WTC11 (cell line): ENCODE data around the gene PABPN1L.

Source experiments
- CTCF ChIP-seq: fragments of 200-600 bp; IDR thresholded peaks from 2 replicates; pipeline ENCODE4 v1.8.0; 2022; ENCODE audit warnings: antibody characterized with exemption
- ESRRA ChIP-seq: sonication (generic); formaldehyde crosslinking; IDR thresholded peaks from 2 replicates; pipeline ENCODE4 v1.8.1; 2022; ENCODE audit warnings: mild to moderate bottlenecking, missing genetic modification reagents, borderline replicate concordance
- GRHL2 ChIP-seq: fragments of 250-450 bp; sonication (Bioruptor Pico); IDR thresholded peaks from 2 replicates; pipeline ENCODE4 v1.8.0; 2022; ENCODE audit warnings: mild to moderate bottlenecking, moderate library complexity; ENCODE audit not compliant: insufficient replicate concordance, severe bottlenecking
- KAT7 ChIP-seq: sonication (generic); formaldehyde crosslinking; IDR thresholded peaks from 2 replicates; pipeline ENCODE4 v1.8.1; 2023; ENCODE audit warnings: missing genetic modification reagents, mild to moderate bottlenecking, borderline replicate concordance
- NR3C1 ChIP-seq: sonication (generic); formaldehyde crosslinking; conservative IDR thresholded peaks from 2 replicates; pipeline ENCODE4 v1.8.1; 2023; ENCODE audit warnings: low read depth, mild to moderate bottlenecking, missing genetic modification reagents
- ZNF532 ChIP-seq: fragments of 250-450 bp; sonication (Bioruptor Pico); IDR thresholded peaks from 2 replicates; pipeline ENCODE4 v1.9.0; 2021; ENCODE audit warnings: mild to moderate bottlenecking, borderline replicate concordance
- TF ChIP-seq, protein P1 (sequence below): sonication (generic); formaldehyde crosslinking; conservative IDR thresholded peaks from 2 replicates; pipeline ENCODE4 v1.8.1; 2023; ENCODE audit warnings: mild to moderate bottlenecking, low read depth, missing genetic modification reagents, moderate library complexity
- TF ChIP-seq, protein P2 (sequence below): sonication (generic); formaldehyde crosslinking; IDR thresholded peaks from 2 replicates; pipeline ENCODE4 v1.8.1; 2022; ENCODE audit warnings: low read depth, mild to moderate bottlenecking, moderate library complexity, missing genetic modification reagents, borderline replicate concordance

DNA sequence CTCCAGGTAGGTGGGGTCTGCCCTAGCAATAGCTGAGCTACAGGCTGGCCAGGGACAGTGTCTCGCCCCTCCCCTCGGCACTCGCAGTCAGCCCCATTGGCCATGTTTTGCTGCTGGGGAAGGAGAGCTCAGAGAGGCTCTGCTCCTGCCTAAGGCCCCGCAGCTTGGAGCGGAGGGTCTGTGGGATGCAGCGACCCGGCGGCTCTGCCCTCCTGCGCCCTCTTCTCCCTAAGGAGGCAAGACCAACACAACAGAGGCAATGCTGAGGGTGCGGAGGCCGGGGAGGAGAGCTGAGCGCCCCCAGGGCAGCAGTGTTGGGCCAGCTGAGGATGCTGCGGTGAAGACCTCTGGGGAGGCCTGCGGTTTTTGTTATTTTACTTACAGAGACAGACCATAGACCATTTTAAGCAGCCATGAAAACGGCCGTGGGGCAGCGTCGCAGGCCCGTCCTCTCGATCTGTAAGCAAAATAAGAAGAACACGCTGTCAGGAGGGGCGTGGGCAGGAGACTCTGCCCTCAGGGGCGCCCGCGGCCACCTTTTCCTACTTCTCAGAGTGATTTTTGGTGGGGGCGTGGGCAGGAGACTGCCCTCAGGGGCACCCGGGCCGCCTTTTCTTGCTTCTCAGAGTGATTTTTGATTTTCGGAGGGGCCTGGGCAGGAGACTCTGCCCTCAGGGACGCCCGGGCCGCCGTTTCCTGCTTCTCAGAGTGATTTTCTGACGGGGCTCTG lies 31.4 kb upstream of the PABPN1L start:
- TF ChIP-seq CTCF = no peak
- TF ChIP-seq ESRRA (CRISPR knock-in tag) = no peak
- no peak for TF ChIP-seq NR3C1 (CRISPR knock-in tag)
- TF ChIP-seq, protein P1, sequence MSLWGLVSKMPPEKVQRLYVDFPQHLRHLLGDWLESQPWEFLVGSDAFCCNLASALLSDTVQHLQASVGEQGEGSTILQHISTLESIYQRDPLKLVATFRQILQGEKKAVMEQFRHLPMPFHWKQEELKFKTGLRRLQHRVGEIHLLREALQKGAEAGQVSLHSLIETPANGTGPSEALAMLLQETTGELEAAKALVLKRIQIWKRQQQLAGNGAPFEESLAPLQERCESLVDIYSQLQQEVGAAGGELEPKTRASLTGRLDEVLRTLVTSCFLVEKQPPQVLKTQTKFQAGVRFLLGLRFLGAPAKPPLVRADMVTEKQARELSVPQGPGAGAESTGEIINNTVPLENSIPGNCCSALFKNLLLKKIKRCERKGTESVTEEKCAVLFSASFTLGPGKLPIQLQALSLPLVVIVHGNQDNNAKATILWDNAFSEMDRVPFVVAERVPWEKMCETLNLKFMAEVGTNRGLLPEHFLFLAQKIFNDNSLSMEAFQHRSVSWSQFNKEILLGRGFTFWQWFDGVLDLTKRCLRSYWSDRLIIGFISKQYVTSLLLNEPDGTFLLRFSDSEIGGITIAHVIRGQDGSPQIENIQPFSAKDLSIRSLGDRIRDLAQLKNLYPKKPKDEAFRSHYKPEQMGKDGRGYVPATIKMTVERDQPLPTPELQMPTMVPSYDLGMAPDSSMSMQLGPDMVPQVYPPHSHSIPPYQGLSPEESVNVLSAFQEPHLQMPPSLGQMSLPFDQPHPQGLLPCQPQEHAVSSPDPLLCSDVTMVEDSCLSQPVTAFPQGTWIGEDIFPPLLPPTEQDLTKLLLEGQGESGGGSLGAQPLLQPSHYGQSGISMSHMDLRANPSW (CRISPR knock-in tag) = no peak
- TF ChIP-seq, protein P2, sequence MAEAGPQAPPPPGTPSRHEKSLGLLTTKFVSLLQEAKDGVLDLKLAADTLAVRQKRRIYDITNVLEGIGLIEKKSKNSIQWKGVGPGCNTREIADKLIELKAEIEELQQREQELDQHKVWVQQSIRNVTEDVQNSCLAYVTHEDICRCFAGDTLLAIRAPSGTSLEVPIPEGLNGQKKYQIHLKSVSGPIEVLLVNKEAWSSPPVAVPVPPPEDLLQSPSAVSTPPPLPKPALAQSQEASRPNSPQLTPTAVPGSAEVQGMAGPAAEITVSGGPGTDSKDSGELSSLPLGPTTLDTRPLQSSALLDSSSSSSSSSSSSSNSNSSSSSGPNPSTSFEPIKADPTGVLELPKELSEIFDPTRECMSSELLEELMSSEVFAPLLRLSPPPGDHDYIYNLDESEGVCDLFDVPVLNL (CRISPR knock-in tag) = no peak
- no peak for TF ChIP-seq GRHL2 (CRISPR knock-in tag)
- TF ChIP-seq ZNF532 (CRISPR knock-in tag) = no peak
- no peak for TF ChIP-seq KAT7
